Retina (tissue), 1 donor: ENCODE measurements around the gene SKAP1.
"Not testable (repeated sequence)": the region's sequence is repeated elsewhere in the genome, so short reads cannot be mapped to it uniquely, and the experiment has no call there.

Source experiments
- DNase-seq: peaks from one replicate; pipeline ENCODE4 v3.0.0-alpha.2; 2016

The SKAP1 gene

GRCh38 chr17:48445248-48445620, 15.2 kb upstream of the SKAP1 start:
- DNase-seq = no peak

GRCh38 chr17:48444516-48445247, 14.7 kb upstream of the SKAP1 start:
- peak; percentile 32 for DNase-seq

- no peak for DNase-seq
These were observed 13.7 kb upstream of the SKAP1 start for GRCh38 chr17:48443712-48444111.

DNA sequence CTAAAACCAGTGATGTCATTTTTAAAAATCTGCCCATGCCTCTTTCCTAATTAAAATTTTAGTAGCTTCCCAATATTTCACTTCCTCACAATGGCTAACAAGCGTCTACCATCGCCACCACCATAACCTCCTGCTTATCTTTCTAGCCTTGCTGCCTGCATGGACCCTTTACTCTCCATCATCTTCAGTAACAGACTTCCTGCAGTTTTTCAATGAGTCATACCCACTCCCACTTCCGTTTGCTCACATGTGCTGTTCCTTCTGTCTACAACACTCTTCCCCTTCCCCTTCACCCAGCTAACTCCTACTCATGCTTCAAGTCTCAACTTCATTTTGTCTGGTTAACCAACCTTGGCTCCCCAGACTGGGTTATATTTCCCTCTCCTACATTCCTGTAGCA, 12.8 kb upstream of the SKAP1 start:
- no peak for DNase-seq

DNA sequence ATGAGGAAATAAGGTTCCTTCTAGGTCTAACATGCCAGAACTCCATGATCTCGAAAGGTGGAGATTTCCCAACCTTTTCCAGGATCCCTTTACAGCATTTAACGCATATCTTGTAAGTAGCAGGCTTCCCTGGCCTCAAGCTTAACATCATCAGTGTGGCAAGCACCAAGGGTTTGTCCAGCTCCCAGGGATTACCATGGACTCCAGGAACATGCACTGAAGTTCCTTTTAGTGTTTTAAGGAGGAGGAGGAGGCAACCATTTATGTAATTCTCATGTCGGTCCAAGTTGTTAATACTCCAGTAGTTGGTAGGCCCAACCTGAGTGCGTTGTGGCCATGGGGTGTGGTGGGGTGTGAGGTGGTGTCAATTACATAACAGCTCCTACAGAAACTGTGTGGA, 11.8 kb upstream of the SKAP1 start:
- DNase-seq = no peak

DNA sequence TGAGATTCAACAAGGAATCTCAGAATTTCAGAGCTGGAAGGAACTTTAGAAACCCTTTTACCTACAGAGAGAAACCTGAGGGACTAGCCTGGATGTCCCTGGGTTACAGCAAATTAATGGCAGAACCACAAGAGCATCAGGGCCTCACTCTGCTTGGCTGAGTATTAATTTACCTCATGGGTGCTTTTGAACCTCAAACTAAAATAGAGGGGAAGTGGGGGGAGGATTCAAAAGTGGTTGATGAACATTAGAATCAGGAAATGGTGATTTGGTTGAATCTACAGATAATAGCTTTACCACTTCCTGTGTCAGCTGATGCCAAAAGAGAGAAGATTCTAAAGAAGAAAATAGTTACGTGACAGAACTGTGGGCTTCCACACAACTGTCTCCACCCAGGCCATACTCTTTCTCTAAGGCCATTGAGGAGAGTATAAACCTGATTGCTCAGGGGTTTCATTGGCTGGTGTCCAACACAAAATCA, 11.3 kb upstream of the SKAP1 start:
- no peak for DNase-seq

- no peak for DNase-seq
These were observed 10.7 kb upstream of the SKAP1 start for GRCh38 chr17:48440669-48441068.

DNA sequence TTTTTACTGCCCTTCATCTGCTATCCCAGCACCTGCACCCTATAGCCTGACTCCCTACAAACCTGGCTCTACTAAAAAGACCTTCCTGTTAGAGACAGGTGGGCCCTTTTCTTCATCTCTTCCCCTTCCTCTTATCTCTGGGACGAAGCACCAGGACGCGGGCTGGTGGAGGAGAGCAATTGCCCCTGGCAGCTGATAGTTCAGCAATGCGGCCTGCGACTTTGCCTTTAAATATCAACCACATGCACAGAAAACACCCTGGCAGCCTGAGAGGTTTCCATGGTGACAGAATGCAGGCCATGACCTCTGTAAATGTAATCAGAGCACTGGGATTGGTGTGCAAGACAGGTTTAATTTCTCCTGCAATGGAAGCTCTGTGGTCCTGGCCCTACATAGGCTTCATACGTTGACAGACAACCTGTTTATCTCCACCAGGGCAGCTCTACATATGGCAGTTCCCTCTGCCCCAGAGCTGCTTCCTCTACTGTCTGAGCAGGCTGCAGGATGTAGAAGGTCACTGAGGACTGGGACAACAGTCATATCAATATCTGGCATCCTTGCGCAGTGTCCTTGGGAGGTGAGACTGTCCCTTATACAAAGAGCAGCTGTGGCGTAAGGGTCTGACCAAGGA, 10.0 kb upstream of the SKAP1 start:
- peak; percentile 64 for DNase-seq

DNA sequence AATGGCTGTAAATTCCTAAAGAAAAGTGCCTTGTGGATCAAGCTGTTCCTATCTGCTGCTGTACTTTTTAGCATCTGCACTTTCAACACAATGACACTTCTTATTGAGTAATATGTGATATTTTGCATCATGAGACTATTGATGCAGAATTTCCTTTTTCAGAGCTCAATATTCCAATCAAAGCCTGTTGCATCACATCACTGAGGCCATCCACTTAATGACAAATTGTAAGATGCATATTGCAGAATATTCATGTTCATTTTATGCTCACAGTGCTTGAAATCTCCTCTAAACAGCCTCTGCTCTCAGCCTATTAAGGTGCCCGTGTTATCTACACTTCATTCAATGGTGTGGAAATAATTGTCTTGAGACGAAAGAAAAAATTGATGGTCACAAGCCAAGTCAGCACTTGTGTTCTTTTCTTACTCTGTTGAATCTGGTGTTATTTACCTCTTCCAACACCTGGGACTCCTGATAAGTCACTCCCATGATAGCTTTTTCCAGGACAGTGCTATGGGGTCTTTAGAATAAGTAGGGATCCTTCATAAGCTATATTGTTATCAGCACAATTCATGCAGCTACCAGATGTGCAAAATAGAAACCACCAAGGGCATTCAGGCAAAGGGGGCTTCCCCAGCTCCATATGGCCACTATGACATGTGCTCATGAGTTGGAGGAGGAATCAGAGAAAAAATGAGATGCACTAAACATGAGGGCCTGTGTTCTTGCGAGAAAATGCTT, 9.3 kb upstream of the SKAP1 start:
- DNase-seq = peak; percentile 15

- DNase-seq = no peak
These were observed 8.6 kb upstream of the SKAP1 start for GRCh38 chr17:48438516-48439061.

DNA sequence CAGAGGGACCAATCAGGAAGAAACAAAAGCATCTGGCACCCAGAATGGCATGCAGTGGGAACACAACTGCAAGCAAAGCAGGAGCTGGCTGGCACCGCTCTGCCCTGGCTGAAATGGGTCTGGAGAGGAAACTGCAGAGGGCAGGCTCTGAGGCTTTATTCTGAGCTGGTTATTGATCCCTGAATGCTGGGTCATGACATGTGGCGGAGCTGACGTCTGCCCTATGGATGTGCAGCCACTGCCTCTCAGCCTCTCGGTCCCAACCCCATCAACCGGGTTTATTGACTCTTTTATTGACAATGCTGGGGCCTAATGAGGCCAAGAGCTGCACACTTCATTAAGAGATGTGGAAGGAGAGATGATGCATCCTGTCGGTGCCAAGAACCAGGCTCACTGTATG, 3.9 kb upstream of the SKAP1 start:
- DNase-seq = peak; percentile 43

DNA sequence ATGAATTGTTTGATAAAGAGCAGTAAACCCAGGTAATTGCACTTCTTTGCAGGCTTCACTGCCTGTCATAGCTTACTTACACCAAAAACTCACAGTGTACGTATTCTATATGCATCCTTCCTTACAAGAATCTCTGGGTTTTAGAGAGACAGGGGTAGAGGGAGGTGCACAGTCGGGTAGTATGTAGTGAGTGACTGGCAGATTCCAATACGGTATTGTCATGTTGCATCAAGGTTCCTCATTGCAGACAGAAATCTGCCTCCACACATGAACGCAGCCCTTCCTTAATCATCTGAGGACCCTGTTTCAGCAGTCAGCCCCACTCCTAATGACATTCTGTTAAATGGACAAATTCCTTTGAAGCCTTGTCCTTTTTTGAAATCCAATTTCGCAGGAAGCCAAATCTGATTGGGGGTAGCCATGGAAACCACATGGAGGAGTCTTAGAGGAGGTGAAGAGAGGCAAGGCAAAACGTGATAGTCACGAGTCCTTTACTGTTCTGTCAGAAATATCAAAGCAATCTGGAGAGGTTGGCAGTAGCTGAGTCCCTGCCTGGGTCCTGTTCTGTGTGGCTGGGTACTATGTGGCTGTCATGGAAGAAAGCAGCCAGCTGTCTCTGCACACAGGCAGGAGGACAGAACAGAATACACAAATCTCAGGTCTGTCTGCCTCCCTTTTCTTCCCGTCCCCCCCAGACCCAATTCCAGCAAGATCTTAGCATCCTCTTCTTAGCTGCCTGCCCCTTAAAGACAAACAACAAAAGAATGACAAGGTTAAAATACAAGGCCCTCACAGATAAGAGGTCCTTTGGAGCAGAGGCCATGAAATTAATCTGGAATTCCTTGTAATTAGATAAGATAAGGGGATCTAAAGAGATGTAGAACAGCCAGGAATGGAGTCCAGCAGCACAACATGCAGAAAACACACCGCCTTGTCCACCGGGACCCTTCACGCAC, 3.1 kb upstream of the SKAP1 start:
- peak; percentile 28 for DNase-seq

DNA sequence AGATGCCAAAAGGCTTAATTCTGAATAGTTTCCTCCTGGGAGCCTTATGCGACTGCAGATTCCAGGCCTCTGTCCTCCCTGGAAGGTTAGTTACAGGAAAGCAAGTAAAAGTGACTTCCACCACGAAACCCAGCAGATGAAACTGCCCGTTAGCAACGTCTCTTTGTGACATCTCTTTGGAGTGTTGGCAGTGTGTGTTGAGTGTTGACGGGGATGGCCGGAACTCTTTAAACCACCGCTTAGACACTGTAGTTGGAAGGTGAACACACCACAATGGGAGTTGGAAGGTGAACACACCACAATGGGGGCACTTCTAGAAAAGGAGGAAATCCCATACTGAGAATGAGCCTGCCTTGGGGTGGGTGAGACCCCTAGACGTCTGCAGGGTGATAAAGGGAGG, 858 bp downstream of the SKAP1 start:
- peak; percentile 16 for DNase-seq

DNA sequence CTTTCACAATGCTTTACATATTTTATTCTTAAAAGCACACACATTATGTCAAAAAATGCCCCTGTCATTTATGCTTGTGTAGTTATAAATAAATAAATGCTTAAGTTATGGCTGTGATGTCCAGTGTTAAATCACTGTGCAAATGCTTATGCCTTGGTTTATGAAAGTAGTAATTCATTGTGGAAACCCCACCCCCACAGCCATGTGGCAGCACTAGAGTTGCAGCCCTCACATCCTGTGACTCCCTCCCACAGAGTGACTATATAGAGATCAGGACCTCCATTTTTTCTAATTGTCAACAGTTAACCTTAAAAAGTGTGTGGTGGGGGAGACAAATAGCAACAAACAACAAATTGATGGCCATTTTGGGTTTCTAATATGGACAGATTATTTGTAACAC, 2.4 kb downstream of the SKAP1 start:
- no peak for DNase-seq

GRCh38 chr17:48426761-48427500, 3.1 kb downstream of the SKAP1 start:
- DNase-seq = no peak

- no peak for DNase-seq
These were observed 3.9 kb downstream of the SKAP1 start for GRCh38 chr17:48426019-48426665.

DNA sequence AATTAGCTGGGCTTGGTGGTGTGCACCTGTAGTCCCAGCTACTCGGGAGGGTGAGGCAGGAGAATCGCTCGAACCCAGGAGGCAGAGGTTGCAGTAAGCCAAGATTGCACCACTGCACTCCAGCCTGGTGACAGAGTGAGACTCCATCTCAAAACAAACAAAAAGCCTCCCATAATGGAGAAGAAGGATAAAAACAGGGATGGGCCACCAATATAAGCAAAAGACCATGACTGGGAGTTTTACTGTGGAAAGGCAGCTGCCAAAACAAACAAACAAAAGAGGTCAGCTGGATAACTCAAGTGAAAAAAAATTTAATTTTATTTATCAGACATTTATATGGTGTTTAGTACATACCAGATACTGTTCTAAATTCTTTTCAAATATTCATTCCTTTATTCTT, 8.0 kb downstream of the SKAP1 start:
- not testable (repeated sequence) for DNase-seq

DNA sequence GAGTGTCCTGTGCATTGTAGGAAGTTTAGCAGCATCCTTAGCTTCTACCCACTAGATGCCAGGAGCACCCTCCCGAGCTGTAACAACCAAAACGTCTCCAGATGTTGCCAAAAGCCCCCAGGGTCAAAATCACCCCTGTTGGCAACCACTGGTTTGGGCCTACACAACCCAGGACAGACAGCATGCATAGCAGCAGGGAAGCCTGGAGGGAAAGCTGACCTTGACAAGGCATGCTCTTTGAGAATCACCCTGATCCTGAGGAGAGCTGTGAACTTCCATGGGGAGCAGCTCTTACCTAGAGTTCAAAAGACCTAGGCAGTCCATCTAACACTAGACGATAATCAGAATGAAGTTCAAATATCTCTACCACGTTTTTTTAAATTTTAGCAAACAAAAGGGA, 9.2 kb downstream of the SKAP1 start:
- DNase-seq = no peak

- no peak for DNase-seq
These were observed 13.0 kb downstream of the SKAP1 start for GRCh38 chr17:48416971-48417370.

DNA sequence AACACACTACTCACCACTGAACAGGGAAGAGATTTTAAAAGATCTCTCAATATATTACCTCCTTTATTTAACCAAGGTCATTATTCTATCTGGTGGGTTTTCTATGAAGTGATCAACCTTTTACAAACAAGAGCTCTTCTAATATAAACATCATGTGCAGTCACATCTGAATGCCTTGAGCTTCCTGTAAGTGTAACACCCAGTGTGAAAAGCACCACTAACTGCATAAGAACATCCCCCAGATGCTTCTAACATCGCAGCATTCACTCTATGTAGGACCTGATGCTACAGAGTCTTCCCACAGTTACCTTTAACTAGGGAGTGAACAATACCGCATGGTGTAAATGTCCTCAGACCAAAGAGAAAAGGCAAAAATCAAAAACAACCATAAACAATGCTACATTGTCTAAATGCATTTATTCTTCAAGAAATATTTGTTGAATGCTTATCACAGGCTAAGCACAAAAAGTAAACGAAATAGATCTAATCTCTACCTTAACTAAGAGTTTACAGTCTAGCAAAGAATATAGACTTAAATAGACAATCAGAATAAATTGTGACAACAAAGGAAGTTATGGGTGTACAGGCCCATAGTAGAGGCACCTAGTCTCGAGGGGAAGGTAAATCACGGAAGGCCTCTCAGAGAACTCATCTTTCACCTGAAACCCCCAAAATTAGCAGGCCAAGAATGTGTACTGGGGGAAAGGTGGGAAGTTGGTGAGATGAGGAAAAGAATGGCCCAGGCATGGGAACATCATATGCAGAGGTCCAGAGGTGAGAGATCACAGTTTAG, 16.2 kb downstream of the SKAP1 start:
- DNase-seq = no peak
